HepG2 (cell line): ENCODE data around the gene NISCH. TPM values are rescaled to one million over a fixed set of nuclear protein-coding genes. Genes with fewer than 3 reads are reported as not detected.

Experiments
- ATAC-seq: fragments of 200-7000 bp; cut with Tn5 transposase; 3 replicates; pipeline ENCODE4 v1.9.1; 2020; ENCODE audit warnings: mild to moderate bottlenecking, moderate library complexity
- BruUV-seq: library from RNA; stranded (reverse); fragments of 400-500 nt; replicated peaks from 2 replicates; lab custom pipeline; 2021; lab: Mats Ljungman, UMichigan
- CTCF ChIA-PET: fragments of 300-600 bp; formaldehyde crosslinking; extraction: SDS; loops from one replicate; lab custom pipeline; 2021; ENCODE audit warnings: low total read pairs, inconsistent platforms, low intra/inter-chr PET ratio; lab: Yijun Ruan, JAX
- POLR2A ChIA-PET: fragments of 350-600 bp; sonication (Branson Sonifier 250); formaldehyde crosslinking; loops from one replicate; lab custom pipeline; 2020; ENCODE audit warnings: antibody characterized with exemption, inconsistent platforms; lab: Yijun Ruan, JAX
- DNase-seq: peaks from one replicate; pipeline ENCODE4 v3.0.0-alpha.2; 2015; ENCODE audit warnings: low spot score
- FAIRE-seq: peaks from 3 replicates; lab custom pipeline; 2011; peaks lifted over from hg19 to GRCh38; lab: Jason Lieb, UNC
- H2AFZ ChIP-seq: one replicate; pipeline ENCODE4 v1.6.1; 2011; ENCODE audit warnings: low read length, inconsistent platforms
- H3K27ac ChIP-seq: fragments of 300-600 bp; 3 replicates; pipeline ENCODE4 v1.8.0; 2011; ENCODE audit warnings: mixed run types, mild to moderate bottlenecking, mixed read lengths, low read length, inconsistent platforms; ENCODE audit not compliant: insufficient read depth; ENCODE audit errors: extremely low read length
- H3K27me3 ChIP-seq, 2 experiments: fragments of 200-600 bp in 1 of 2; 2 replicates in 1 of 2; 3 replicates in 1 of 2; pipeline versions ENCODE4 v1.6.0 to v1.8.0; 2011; ENCODE audit warnings: low read length in 2 of 2, mild to moderate bottlenecking in 2 of 2, moderate library complexity in 2 of 2, inconsistent platforms in 1 of 2; ENCODE audit not compliant: insufficient read depth in 2 of 2, control insufficient read depth in 1 of 2
- H3K36me3 ChIP-seq, 2 experiments: fragments of 200-600 bp in 1 of 2; replicated peaks in 1 of 2; 2 replicates in 1 of 2; 3 replicates in 1 of 2; pipeline versions ENCODE4 v1.5.1 to v1.8.0; 2011; ENCODE audit warnings: low read length in 2 of 2, inconsistent platforms in 1 of 2; ENCODE audit not compliant: insufficient read depth in 2 of 2, control insufficient read depth in 1 of 2
- H3K4me1 ChIP-seq: 2 replicates; pipeline ENCODE4 v1.5.1; 2012; ENCODE audit warnings: low read length, inconsistent platforms; ENCODE audit not compliant: insufficient read depth
- H3K4me2 ChIP-seq: 2 replicates; pipeline ENCODE4 v1.6.0; 2011; ENCODE audit warnings: low read depth, low read length, inconsistent platforms
- H3K4me3 ChIP-seq, 3 experiments: fragments of 200-600 bp in 1 of 3; sonication (generic), shearing (Covaris generic) in 1 of 3; replicated peaks in 1 of 3; 2 replicates each; pipeline ENCODE4 v1.5.1; 2011 to 2016; ENCODE audit warnings: low read length in 3 of 3, inconsistent platforms in 2 of 3, low read depth in 2 of 3, mild to moderate bottlenecking in 2 of 3, control low read depth in 1 of 3, mixed read lengths in 1 of 3; ENCODE audit not compliant: insufficient read depth in 1 of 3
- H3K79me2 ChIP-seq: one replicate; pipeline ENCODE4 v1.6.1; 2011; ENCODE audit warnings: low read length, inconsistent platforms; ENCODE audit not compliant: insufficient read depth
- H3K9ac ChIP-seq: 2 replicates; pipeline ENCODE4 v1.6.0; 2011; ENCODE audit warnings: mild to moderate bottlenecking, low read depth, low read length, inconsistent platforms; ENCODE audit not compliant: insufficient read depth
- H3K9me3 ChIP-seq: 2 replicates; pipeline ENCODE4 v1.5.1; 2012; ENCODE audit warnings: mild to moderate bottlenecking, low read length
- H4K20me1 ChIP-seq: 2 replicates; pipeline ENCODE4 v1.6.0; 2011; ENCODE audit warnings: inconsistent platforms, mild to moderate bottlenecking, low read length, moderate library complexity; ENCODE audit not compliant: insufficient read depth
- HDAC6 ChIP-seq: fragments of 200-600 bp; sonication (generic); IDR thresholded peaks from 2 replicates; pipeline ENCODE4 v1.7.0; 2017; ENCODE audit warnings: mild to moderate bottlenecking, antibody characterized with exemption, low read length, low read depth
- NR2F2 ChIP-seq: IDR thresholded peaks from 2 replicates; pipeline ENCODE4 v1.6.1; 2012; ENCODE audit warnings: low read depth, inconsistent platforms, borderline replicate concordance
- SMC3 ChIP-seq: IDR thresholded peaks from 2 replicates; pipeline ENCODE4 v1.6.1; 2011; ENCODE audit warnings: low read length, improper control_type of control experiment
- TCF7L2 ChIP-seq: IDR thresholded peaks from 2 replicates; pipeline ENCODE4 v1.6.1; 2011; ENCODE audit warnings: mild to moderate bottlenecking, low read depth, low read length, moderate library complexity
- THYN1 ChIP-seq: sonication (generic); formaldehyde crosslinking; IDR thresholded peaks from 2 replicates; pipeline ENCODE4 v1.8.1; 2023; ENCODE audit warnings: low read depth, mild to moderate bottlenecking, moderate library complexity, missing genetic modification reagents, borderline replicate concordance
- ZNF333 ChIP-seq: sonication (generic); formaldehyde crosslinking; IDR thresholded peaks from 2 replicates; pipeline ENCODE4 v1.4.0; 2020; ENCODE audit warnings: mild to moderate bottlenecking, missing genetic modification reagents, borderline replicate concordance
- ZNF441 ChIP-seq: sonication (generic); formaldehyde crosslinking; IDR thresholded peaks from 2 replicates; pipeline ENCODE4 v1.7.0; 2021; ENCODE audit warnings: missing genetic modification reagents, borderline replicate concordance
- ZNF549 ChIP-seq: sonication (generic); formaldehyde crosslinking; IDR thresholded peaks from 2 replicates; pipeline ENCODE4 v1.5.0; 2020; ENCODE audit warnings: missing genetic modification reagents
- WGBS: methylation state at CpG from one replicate; pipeline ENCODE4 v1.1.6; 2017; ENCODE audit warnings: low lambda C conversion rate; 5-methylcytosine and 5-hydroxymethylcytosine counted together
- in situ Hi-C: cut with HindIII; loops from 2 replicates; pipeline ENCODE4 v1.10.0; 2017; ENCODE audit warnings: low pct_unique_long_range_greater_than_20kb; ENCODE audit not compliant: extremely low pct_ligation_motif_present
- intact Hi-C: fragments of 100-400 bp; cut with micrococcal nuclease; formaldehyde crosslinking; loops from one replicate; pipeline ENCODE4 v1.10.0; 2022; ENCODE audit not compliant: unreplicated experiment
- polyA plus RNA-seq, 8 experiments: library from polyadenylated mRNA; depleted of rRNA in 3 of 8; stranded (reverse) in 7 of 8; unstranded in 1 of 8; fragments of >200 nt; fragmentation: Illumina TruSeq in 4 of 8; extraction: Trizol in 4 of 8; gene quantifications; 2 replicates each; pipeline versions ENCODE4 v1.2.1 to v1.2.3, GENCODE V29; 2011 to 2016; ENCODE audit warnings: low read depth in 4 of 8, missing spikeins in 1 of 8, mixed read lengths in 1 of 8; ENCODE audit not compliant: insufficient read depth in 1 of 8
- total RNA-seq, 5 experiments: library from RNA; depleted of rRNA; stranded (reverse); fragments of >200 nt; fragmentation: Illumina TruSeq; extraction: Trizol; gene quantifications; 2 replicates each; pipeline ENCODE4 v1.2.3, GENCODE V29; 2016; ENCODE audit warnings: low read depth in 1 of 5
- TF ChIP-seq, protein P1 (sequence below): sonication (generic); formaldehyde crosslinking; IDR thresholded peaks from 2 replicates; pipeline ENCODE4 v1.4.0; 2020; ENCODE audit warnings: missing genetic modification reagents, mild to moderate bottlenecking, borderline replicate concordance
- TF ChIP-seq, protein P2 (sequence below): sonication (generic); formaldehyde crosslinking; IDR thresholded peaks from 2 replicates; pipeline ENCODE4 v1.8.1; 2023; ENCODE audit warnings: mild to moderate bottlenecking, inconsistent platforms, moderate library complexity, missing genetic modification reagents, borderline replicate concordance
- TF ChIP-seq, protein P3 (sequence below): sonication (generic); formaldehyde crosslinking; IDR thresholded peaks from 2 replicates; pipeline ENCODE4 v1.4.0; 2020; ENCODE audit warnings: missing genetic modification reagents
- TF ChIP-seq, protein P4 (sequence below): IDR thresholded peaks from 2 replicates; pipeline ENCODE4 v1.6.1; 2016; ENCODE audit warnings: control low read depth
- TF ChIP-seq, protein P5 (sequence below): sonication (generic); formaldehyde crosslinking; IDR thresholded peaks from 2 replicates; pipeline ENCODE4 v1.4.0; 2020; ENCODE audit warnings: missing genetic modification reagents

Gene NISCH
- total and polyA plus RNA-seq, 2 of the 13 experiments (the other 11 are each of a cell fraction or from before 2014, with no cell fraction given), result 27.0 to 47.6 TPM

DNA sequence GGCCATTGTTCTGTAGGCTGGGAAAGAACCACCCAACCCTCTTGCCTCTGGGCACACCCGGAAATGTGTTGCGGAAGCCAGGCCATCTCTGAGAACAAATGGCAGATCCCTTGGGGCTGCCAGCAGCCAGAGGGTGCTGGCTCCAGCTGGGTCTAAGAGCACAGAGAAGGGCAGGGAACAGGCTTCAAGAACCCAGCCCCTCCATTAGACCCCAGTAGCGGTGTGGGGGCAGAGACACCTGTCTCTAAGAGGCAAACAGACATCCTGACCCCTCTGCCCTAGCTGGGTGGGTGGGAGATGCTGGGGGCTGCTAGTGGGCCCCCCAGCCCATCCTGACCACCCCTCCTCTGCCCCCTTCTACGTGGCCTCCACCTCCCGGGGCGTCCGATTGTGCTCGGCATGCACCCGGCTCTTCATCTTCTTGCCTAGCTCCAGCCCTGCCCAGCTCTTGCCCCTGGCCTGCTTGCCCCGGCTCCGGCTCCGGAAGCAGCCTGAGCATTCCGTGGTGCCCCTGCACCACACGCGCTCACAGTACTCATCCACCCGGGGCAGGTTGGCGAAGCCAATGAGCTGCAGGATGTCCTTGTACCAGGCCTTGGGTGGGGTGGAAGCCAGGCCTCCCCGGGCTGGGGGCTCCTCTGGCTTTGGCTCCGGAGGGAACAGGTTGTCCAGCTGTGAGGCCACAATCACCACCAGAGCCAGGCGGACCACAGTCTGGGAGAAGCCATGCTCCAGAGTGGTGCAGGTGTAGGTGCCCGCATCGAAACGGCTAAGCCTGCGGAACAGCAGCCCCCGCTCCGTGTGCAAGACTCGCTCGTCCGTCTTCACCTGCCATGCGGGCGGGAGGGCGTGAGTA lies 19.9 kb upstream of the NISCH start:
- Histone ChIP-seq H3K27ac (no peak overlapping the region), H3K4me2 (no peak overlapping the region), H3K27me3 (no peaks in the 10 kb centered on the region), H3K9me3 (no peaks in the 10 kb centered on the region), H2AFZ (no peak overlapping the region), H3K9ac (no peak overlapping the region), H3K4me1 (peaks cover 36% of the 10 kb centered on the region), H3K79me2 (no peaks in the 10 kb centered on the region), H3K36me3 (peaks cover 3 to 7% of the 10 kb centered on the region in 2 experiments; a peak in 2 of 5 replicates), H4K20me1 (no peaks in the 10 kb centered on the region), H3K4me3 (no peak overlapping the region)
- DNase-seq (no peak), FAIRE-seq (no peak), ATAC-seq (no peak)
- WGBS, result 95% methylated on average over 23 of the region's 32 CpGs
- ChIA-PET POLR2A (interaction anchor here (2.8 kb wide), 1 partner anchor 10 kb away, joined by 11 read pairs; the partner anchor contains the start of gene SEMA3G), CTCF (no interaction called here)
- in situ Hi-C loops, result no loop called here
- intact Hi-C loops, result no loop called here
- BruUV-seq, result no TSS peak
- no peak for TF ChIP-seq HDAC6
- TF ChIP-seq, protein P1, sequence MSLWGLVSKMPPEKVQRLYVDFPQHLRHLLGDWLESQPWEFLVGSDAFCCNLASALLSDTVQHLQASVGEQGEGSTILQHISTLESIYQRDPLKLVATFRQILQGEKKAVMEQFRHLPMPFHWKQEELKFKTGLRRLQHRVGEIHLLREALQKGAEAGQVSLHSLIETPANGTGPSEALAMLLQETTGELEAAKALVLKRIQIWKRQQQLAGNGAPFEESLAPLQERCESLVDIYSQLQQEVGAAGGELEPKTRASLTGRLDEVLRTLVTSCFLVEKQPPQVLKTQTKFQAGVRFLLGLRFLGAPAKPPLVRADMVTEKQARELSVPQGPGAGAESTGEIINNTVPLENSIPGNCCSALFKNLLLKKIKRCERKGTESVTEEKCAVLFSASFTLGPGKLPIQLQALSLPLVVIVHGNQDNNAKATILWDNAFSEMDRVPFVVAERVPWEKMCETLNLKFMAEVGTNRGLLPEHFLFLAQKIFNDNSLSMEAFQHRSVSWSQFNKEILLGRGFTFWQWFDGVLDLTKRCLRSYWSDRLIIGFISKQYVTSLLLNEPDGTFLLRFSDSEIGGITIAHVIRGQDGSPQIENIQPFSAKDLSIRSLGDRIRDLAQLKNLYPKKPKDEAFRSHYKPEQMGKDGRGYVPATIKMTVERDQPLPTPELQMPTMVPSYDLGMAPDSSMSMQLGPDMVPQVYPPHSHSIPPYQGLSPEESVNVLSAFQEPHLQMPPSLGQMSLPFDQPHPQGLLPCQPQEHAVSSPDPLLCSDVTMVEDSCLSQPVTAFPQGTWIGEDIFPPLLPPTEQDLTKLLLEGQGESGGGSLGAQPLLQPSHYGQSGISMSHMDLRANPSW (CRISPR knock-in tag), result no peak
- no peak for TF ChIP-seq THYN1 (CRISPR knock-in tag)
- TF ChIP-seq, protein P2, sequence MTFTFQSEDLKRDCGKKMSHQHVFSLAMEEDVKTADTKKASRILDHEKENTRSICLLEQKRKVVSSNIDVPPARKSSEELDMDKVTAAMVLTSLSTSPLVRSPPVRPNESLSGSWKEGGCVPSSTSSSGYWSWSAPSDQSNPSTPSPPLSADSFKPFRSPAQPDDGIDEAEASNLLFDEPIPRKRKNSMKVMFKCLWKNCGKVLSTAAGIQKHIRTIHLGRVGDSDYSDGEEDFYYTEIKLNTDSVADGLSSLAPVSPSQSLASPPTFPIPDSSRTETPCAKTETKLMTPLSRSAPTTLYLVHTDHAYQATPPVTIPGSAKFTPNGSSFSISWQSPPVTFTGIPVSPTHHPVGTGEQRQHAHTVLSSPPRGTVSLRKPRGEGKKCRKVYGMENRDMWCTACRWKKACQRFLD, result no peak
- TF ChIP-seq SMC3, result no peak
- TF ChIP-seq, protein P3, sequence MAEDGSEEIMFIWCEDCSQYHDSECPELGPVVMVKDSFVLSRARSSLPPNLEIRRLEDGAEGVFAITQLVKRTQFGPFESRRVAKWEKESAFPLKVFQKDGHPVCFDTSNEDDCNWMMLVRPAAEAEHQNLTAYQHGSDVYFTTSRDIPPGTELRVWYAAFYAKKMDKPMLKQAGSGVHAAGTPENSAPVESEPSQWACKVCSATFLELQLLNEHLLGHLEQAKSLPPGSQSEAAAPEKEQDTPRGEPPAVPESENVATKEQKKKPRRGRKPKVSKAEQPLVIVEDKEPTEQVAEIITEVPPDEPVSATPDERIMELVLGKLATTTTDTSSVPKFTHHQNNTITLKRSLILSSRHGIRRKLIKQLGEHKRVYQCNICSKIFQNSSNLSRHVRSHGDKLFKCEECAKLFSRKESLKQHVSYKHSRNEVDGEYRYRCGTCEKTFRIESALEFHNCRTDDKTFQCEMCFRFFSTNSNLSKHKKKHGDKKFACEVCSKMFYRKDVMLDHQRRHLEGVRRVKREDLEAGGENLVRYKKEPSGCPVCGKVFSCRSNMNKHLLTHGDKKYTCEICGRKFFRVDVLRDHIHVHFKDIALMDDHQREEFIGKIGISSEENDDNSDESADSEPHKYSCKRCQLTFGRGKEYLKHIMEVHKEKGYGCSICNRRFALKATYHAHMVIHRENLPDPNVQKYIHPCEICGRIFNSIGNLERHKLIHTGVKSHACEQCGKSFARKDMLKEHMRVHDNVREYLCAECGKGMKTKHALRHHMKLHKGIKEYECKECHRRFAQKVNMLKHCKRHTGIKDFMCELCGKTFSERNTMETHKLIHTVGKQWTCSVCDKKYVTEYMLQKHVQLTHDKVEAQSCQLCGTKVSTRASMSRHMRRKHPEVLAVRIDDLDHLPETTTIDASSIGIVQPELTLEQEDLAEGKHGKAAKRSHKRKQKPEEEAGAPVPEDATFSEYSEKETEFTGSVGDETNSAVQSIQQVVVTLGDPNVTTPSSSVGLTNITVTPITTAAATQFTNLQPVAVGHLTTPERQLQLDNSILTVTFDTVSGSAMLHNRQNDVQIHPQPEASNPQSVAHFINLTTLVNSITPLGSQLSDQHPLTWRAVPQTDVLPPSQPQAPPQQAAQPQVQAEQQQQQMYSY (CRISPR knock-in tag), result no peak
- no peak for TF ChIP-seq ZNF333 (CRISPR knock-in tag)
- no peak for TF ChIP-seq ZNF549 (CRISPR knock-in tag)
- TF ChIP-seq, protein P4, sequence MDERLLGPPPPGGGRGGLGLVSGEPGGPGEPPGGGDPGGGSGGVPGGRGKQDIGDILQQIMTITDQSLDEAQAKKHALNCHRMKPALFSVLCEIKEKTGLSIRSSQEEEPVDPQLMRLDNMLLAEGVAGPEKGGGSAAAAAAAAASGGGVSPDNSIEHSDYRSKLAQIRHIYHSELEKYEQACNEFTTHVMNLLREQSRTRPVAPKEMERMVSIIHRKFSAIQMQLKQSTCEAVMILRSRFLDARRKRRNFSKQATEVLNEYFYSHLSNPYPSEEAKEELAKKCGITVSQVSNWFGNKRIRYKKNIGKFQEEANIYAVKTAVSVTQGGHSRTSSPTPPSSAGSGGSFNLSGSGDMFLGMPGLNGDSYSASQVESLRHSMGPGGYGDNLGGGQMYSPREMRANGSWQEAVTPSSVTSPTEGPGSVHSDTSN (CRISPR knock-in tag), result no peak
- no peak for TF ChIP-seq NR2F2
- no peak for TF ChIP-seq ZNF441
- no peak for TF ChIP-seq TCF7L2
- TF ChIP-seq, protein P5, sequence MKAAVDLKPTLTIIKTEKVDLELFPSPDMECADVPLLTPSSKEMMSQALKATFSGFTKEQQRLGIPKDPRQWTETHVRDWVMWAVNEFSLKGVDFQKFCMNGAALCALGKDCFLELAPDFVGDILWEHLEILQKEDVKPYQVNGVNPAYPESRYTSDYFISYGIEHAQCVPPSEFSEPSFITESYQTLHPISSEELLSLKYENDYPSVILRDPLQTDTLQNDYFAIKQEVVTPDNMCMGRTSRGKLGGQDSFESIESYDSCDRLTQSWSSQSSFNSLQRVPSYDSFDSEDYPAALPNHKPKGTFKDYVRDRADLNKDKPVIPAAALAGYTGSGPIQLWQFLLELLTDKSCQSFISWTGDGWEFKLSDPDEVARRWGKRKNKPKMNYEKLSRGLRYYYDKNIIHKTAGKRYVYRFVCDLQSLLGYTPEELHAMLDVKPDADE (CRISPR knock-in tag), result no peak
